ENCODE results near the gene C3orf33. TPM values are rescaled to one million over a fixed set of nuclear protein-coding genes. Genes with fewer than 3 reads are reported as not detected.

The C3orf33 gene
- total and polyA plus RNA-seq, 9 of the 15 experiments (the other 6 are each of a cell fraction or from before 2014, with no cell fraction given), result 4.1 to 10.2 (median 6.0) TPM

- TF ChIP-seq STAT5B (CRISPR knock-in tag; IDR thresholded peaks at IDR 0.05) (no peak), SMAD4 (CRISPR knock-in tag; conservative IDR thresholded peaks at IDR 0.05) (peak; percentile 87), RFX7 (CRISPR knock-in tag; IDR thresholded peaks at IDR 0.05) (no peak), CREBBP (IDR thresholded peaks at IDR 0.05; ENCODE audit: low read depth, low read length) (no peak), NCOA4 (IDR thresholded peaks at IDR 0.05; ENCODE audit: partially characterized antibody) (no peak), TGIF2 (CRISPR knock-in tag; IDR thresholded peaks at IDR 0.05) (no peak), ZBTB2 (IDR thresholded peaks at IDR 0.05) (peak; percentile 18; the same call in 1 of the 2 replicates), RFX5 (IDR thresholded peaks at IDR 0.05; ENCODE audit: low read depth, low read length) (no peak), ZNF764 (CRISPR knock-in tag; IDR thresholded peaks at IDR 0.05; ENCODE audit: low read depth) (no peak), MAFG (tag; conservative IDR thresholded peaks at IDR 0.05) (no peak), GTF2F1 (IDR thresholded peaks at IDR 0.05; ENCODE audit: low read depth, low read length) (no peak; the same call in 1 of the 2 replicates), BCLAF1 (IDR thresholded peaks at IDR 0.05; ENCODE audit: borderline replicate concordance in 1 of 2, control insufficient read depth in 1 of 2, low read depth in 2 of 2, low read length in 1 of 2) (no peak), RCOR1 (IDR thresholded peaks at IDR 0.05; ENCODE audit: borderline replicate concordance in 1 of 2, low read depth in 2 of 2, low read length in 2 of 2) (peak in 1 of 2 experiments; percentile 53; a peak in 1 of 4 replicates), MLLT1 (IDR thresholded peaks at IDR 0.05) (no peak), PTTG1 (tag; IDR thresholded peaks at IDR 0.05; ENCODE audit: low read depth) (no peak), ZNF518B (CRISPR knock-in tag; IDR thresholded peaks at IDR 0.05) (no peak), MAX (CRISPR knock-in tag; IDR thresholded peaks at IDR 0.05) (peak; percentile 62; the same call in 1 of the 2 replicates)
Measured at GRCh38 chr3:155805802-155806618, at the start of gene C3orf33 (continued).
